K562 (cell line): ENCODE measurements around the gene AHNAK. TPM values are rescaled to one million over a fixed set of nuclear protein-coding genes. Genes with fewer than 3 reads are reported as not detected.

Source experiments
- ATAC-seq: fragments of 200-7000 bp; cut with Tn5 transposase; 3 replicates; pipeline ENCODE4 v1.9.1; 2020; ENCODE audit warnings: moderate library complexity
- BruUV-seq: library from RNA; stranded (reverse); fragments of 400-500 nt; replicated peaks from 2 replicates; lab custom pipeline; 2021; lab: Mats Ljungman, UMichigan
- CTCF ChIA-PET: fragments of 300-600 bp; formaldehyde crosslinking; extraction: SDS; loops from one replicate; lab custom pipeline; 2021; ENCODE audit warnings: low intra/inter-chr PET ratio; lab: Yijun Ruan, JAX
- POLR2A ChIA-PET: fragments of 300-600, 350-650 bp; sonication (Branson Sonifier 250); formaldehyde crosslinking; extraction: SDS; loops from one replicate; lab custom pipeline; 2021; ENCODE audit warnings: antibody characterized with exemption, inconsistent platforms; lab: Yijun Ruan, JAX
- DNase-seq, 4 experiments: peaks; one replicate each; pipeline versions ENCODE4 v3.0.0 to v3.0.0-alpha.2; 2011 to 2018; ENCODE audit warnings: low spot score in 3 of 4, mixed read lengths in 3 of 4; ENCODE audit errors: extremely low read depth in 1 of 4
- FAIRE-seq: peaks from 2 replicates; lab custom pipeline; 2011; peaks lifted over from hg19 to GRCh38; lab: Jason Lieb, UNC
- H2AFZ ChIP-seq: 2 replicates; pipeline ENCODE4 v1.6.0; 2011; ENCODE audit warnings: low read depth, low read length, control low read depth, inconsistent platforms
- H3K27ac ChIP-seq: fragments of 200-600 bp; 3 replicates; pipeline ENCODE4 v1.8.0; 2011; ENCODE audit warnings: low read depth, mild to moderate bottlenecking, control low read depth, inconsistent platforms, low read length, moderate library complexity, mixed read lengths; ENCODE audit errors: extremely low read depth
- H3K27me3 ChIP-seq, 2 experiments: fragments of 300-600 bp in 1 of 2; 2 replicates in 1 of 2; 3 replicates in 1 of 2; pipeline versions ENCODE4 v1.6.0 to v1.8.0; 2011; ENCODE audit warnings: inconsistent platforms in 2 of 2, low read length in 2 of 2, mild to moderate bottlenecking in 1 of 2, mixed read lengths in 1 of 2, moderate library complexity in 1 of 2; ENCODE audit not compliant: control insufficient read depth in 2 of 2, insufficient read depth in 2 of 2
- H3K36me3 ChIP-seq: fragments of 300-600 bp; 3 replicates; pipeline ENCODE4 v1.8.0; 2011; ENCODE audit warnings: mild to moderate bottlenecking, low read length, inconsistent platforms; ENCODE audit not compliant: control insufficient read depth, insufficient read depth
- H3K4me1 ChIP-seq, 2 experiments: fragments of 200-600 bp in 1 of 2; replicated peaks in 1 of 2; 2 replicates in 1 of 2; 3 replicates in 1 of 2; pipeline versions ENCODE4 v1.5.1 to v1.8.0; 2011; ENCODE audit warnings: inconsistent platforms in 2 of 2, low read length in 2 of 2, mild to moderate bottlenecking in 1 of 2, mixed read lengths in 1 of 2, moderate library complexity in 1 of 2; ENCODE audit not compliant: control insufficient read depth in 2 of 2, insufficient read depth in 2 of 2
- H3K4me2 ChIP-seq: 2 replicates; pipeline ENCODE4 v1.6.1; 2011; ENCODE audit warnings: low read length, control low read depth, inconsistent platforms, mixed read lengths; ENCODE audit not compliant: insufficient read depth
- H3K4me3 ChIP-seq: fragments of 200-600 bp; sonication (generic), shearing (Covaris generic); 2 replicates; pipeline ENCODE4 v1.5.1; 2016; ENCODE audit warnings: control low read depth, inconsistent platforms
- H3K79me2 ChIP-seq: fragments of 200-600 bp; 3 replicates; pipeline ENCODE4 v1.8.0; 2011; ENCODE audit warnings: low read length, inconsistent platforms; ENCODE audit not compliant: control insufficient read depth, insufficient read depth
- H3K9ac ChIP-seq, 2 experiments: 2 replicates each; pipeline versions ENCODE4 v1.6.0 to v1.6.1; 2011; ENCODE audit warnings: low read depth in 2 of 2, low read length in 2 of 2, control low read depth in 1 of 2, inconsistent platforms in 1 of 2, mild to moderate bottlenecking in 1 of 2, mixed read lengths in 1 of 2; ENCODE audit not compliant: insufficient read depth in 1 of 2
- H3K9me1 ChIP-seq: one replicate; pipeline ENCODE4 v1.6.0; 2011; ENCODE audit warnings: inconsistent platforms, mild to moderate bottlenecking, low read length, moderate library complexity; ENCODE audit not compliant: control insufficient read depth, insufficient read depth
- H3K9me3 ChIP-seq: replicated peaks from 2 replicates; pipeline ENCODE4 v1.5.1; 2011; ENCODE audit warnings: low read depth, low read length, inconsistent platforms; ENCODE audit not compliant: control insufficient read depth, insufficient read depth
- H4K20me1 ChIP-seq: replicated peaks from 2 replicates; pipeline ENCODE4 v1.6.1; 2011; ENCODE audit warnings: low read length, inconsistent platforms, mixed read lengths; ENCODE audit not compliant: control insufficient read depth, insufficient read depth
- CTBP1 ChIP-seq: fragments of 450-650 bp; IDR thresholded peaks from 2 replicates; pipeline ENCODE4 v1.6.1; 2016; ENCODE audit warnings: borderline replicate concordance
- HEY1 ChIP-seq: fragments of 250-450 bp; sonication (Bioruptor Pico); IDR thresholded peaks from 2 replicates; pipeline ENCODE4 v1.5.0; 2020; ENCODE audit warnings: mild to moderate bottlenecking, moderate library complexity, borderline replicate concordance
- MAZ ChIP-seq, 2 experiments: fragments of 450-650 bp in 1 of 2; sonication (generic) in 1 of 2; formaldehyde crosslinking; IDR thresholded peaks in 1 of 2; conservative IDR thresholded peaks in 1 of 2; 2 replicates each; pipeline versions ENCODE4 v1.4.0 to v1.5.0; 2020; ENCODE audit warnings: mild to moderate bottlenecking in 1 of 2, missing genetic modification reagents in 1 of 2
- SUPT5H ChIP-seq: fragments of 450-650 bp; IDR thresholded peaks from 2 replicates; pipeline ENCODE4 v1.6.1; 2016
- WGBS: fragments of 100-300 bp; shearing (Covaris generic); methylation state at CpG from one replicate; pipeline ENCODE4 v1.1.6; 2016; ENCODE audit warnings: low coverage, mixed read lengths; ENCODE audit not compliant: insufficient coverage; ENCODE audit errors: missing lambda C conversion rate; 5-methylcytosine and 5-hydroxymethylcytosine counted together
- in situ Hi-C: fragments of 300-500 bp; cut with MboI; formaldehyde crosslinking; loops from 4 replicates; pipeline ENCODE4 v1.15.0; 2018; ENCODE audit warnings: inconsistent platforms, mixed read lengths
- intact Hi-C: fragments of 100-400 bp; cut with micrococcal nuclease; formaldehyde crosslinking; loops from 2 replicates; pipeline ENCODE4 v1.14.2; 2022
- polyA plus RNA-seq, 8 experiments: library from polyadenylated mRNA; depleted of rRNA in 4 of 8; stranded (reverse) in 5 of 8; unstranded in 3 of 8; fragments of >200 nt; fragmentation: Nextera tagmentation in 2 of 8; fragmentation: Illumina TruSeq in 1 of 8; extraction: Ambion mirVana in 2 of 8; extraction: Trizol in 1 of 8; gene quantifications; 2 replicates each; pipeline versions ENCODE4 v1.2.1 to v1.2.3, GENCODE V29; 2011 to 2014; ENCODE audit warnings: inconsistent platforms in 1 of 8, missing spikeins in 1 of 8
- total RNA-seq, 7 experiments: library from RNA; depleted of rRNA in 6 of 7; stranded (reverse); fragments of >200 nt in 6 of 7; fragmentation: Illumina TruSeq in 2 of 7; extraction: Trizol in 2 of 7; gene quantifications; 2 replicates each; pipeline versions ENCODE4 v1.2.1 to v1.2.3, GENCODE V29; 2011 to 2021; ENCODE audit warnings: low replicate concordance in 1 of 7
- TF ChIP-seq, protein P1 (sequence below): fragments of 200-800 bp; sonication (Bioruptor generic); IDR thresholded peaks from 2 replicates; pipeline ENCODE4 v1.6.1; 2017; ENCODE audit warnings: missing genetic modification characterization, missing compliant biosample characterization
- TF ChIP-seq, protein P2 (sequence below): sonication (generic); formaldehyde crosslinking; IDR thresholded peaks from 2 replicates; pipeline ENCODE4 v1.8.0; 2023; ENCODE audit warnings: mild to moderate bottlenecking, missing genetic modification reagents
- TF ChIP-seq, protein P3 (sequence below): sonication (generic); formaldehyde crosslinking; IDR thresholded peaks from 2 replicates; pipeline ENCODE4 v1.8.1; 2023; ENCODE audit warnings: mild to moderate bottlenecking, missing genetic modification reagents

Gene AHNAK
- total and polyA plus RNA-seq, 9 of the 15 experiments (the other 6 are each of a cell fraction or from before 2014, with no cell fraction given): 1.5 to 89.7 (median 45.0) TPM

- in situ Hi-C loops (loop anchor here (5.0 to 25.0 kb wide), 4 partner anchors 160 to 617 kb away; partner anchors contain the start of gene SLC22A8), intact Hi-C loops (loop anchor here (2.0 to 10.0 kb wide), 5 partner anchors 30 to 462 kb away; partner anchors contain the start of genes BSCL2, GNG3 and POLR2G)
- DNase-seq: peak; percentile 57 to 90 (median 66)
- no TSS peak for BruUV-seq
- H3K9me1 ChIP-seq: no peaks in the 10 kb centered on the region
- POLR2A ChIA-PET: interaction anchor here (0.7 to 2.7 kb wide), 12 partner anchors 11 to 446 kb away, joined by 3 to 11 read pairs (median 4); partner anchors contain the start of genes C11orf98, CSKMT and EEF1G
- H3K4me1 ChIP-seq: peaks cover 55 to 66% of the 10 kb centered on the region in 2 experiments
- no peak overlapping the region for H3K4me3 ChIP-seq
- CTCF ChIA-PET: interaction anchor here (0.5 to 3.7 kb wide), 14 partner anchors 11 to 486 kb away, joined by 3 to 48 read pairs (median 4); partner anchors contain the start of genes AHNAK, EML3, ROM1 and SLC3A2
- H3K27me3 ChIP-seq: no peaks in the 10 kb centered on the region
- FAIRE-seq: peak; percentile 97
- H3K4me2 ChIP-seq: no peak overlapping the region
- H4K20me1 ChIP-seq: no peaks in the 10 kb centered on the region
- no peak overlapping the region for H3K27ac ChIP-seq
- H3K9me3 ChIP-seq: no peaks in the 10 kb centered on the region
- 33% methylated on average over 14 of the region's 14 CpGs for WGBS
- H2AFZ ChIP-seq: peak overlapping the region; percentile 54
- H3K9ac ChIP-seq: peak overlapping the region in 1 of 2 experiments; percentile 62; a peak in 2 of 4 replicates
- H3K36me3 ChIP-seq: no peaks in the 10 kb centered on the region
- peak; percentile 74 for ATAC-seq
- H3K79me2 ChIP-seq: no peaks in the 10 kb centered on the region
- TF ChIP-seq, protein P1, sequence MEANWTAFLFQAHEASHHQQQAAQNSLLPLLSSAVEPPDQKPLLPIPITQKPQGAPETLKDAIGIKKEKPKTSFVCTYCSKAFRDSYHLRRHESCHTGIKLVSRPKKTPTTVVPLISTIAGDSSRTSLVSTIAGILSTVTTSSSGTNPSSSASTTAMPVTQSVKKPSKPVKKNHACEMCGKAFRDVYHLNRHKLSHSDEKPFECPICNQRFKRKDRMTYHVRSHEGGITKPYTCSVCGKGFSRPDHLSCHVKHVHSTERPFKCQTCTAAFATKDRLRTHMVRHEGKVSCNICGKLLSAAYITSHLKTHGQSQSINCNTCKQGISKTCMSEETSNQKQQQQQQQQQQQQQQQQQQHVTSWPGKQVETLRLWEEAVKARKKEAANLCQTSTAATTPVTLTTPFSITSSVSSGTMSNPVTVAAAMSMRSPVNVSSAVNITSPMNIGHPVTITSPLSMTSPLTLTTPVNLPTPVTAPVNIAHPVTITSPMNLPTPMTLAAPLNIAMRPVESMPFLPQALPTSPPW (CRISPR knock-in tag): 0 out of 2 replicates have a peak, but pooled peaks have one; percentile 27
- TF ChIP-seq, protein P2, sequence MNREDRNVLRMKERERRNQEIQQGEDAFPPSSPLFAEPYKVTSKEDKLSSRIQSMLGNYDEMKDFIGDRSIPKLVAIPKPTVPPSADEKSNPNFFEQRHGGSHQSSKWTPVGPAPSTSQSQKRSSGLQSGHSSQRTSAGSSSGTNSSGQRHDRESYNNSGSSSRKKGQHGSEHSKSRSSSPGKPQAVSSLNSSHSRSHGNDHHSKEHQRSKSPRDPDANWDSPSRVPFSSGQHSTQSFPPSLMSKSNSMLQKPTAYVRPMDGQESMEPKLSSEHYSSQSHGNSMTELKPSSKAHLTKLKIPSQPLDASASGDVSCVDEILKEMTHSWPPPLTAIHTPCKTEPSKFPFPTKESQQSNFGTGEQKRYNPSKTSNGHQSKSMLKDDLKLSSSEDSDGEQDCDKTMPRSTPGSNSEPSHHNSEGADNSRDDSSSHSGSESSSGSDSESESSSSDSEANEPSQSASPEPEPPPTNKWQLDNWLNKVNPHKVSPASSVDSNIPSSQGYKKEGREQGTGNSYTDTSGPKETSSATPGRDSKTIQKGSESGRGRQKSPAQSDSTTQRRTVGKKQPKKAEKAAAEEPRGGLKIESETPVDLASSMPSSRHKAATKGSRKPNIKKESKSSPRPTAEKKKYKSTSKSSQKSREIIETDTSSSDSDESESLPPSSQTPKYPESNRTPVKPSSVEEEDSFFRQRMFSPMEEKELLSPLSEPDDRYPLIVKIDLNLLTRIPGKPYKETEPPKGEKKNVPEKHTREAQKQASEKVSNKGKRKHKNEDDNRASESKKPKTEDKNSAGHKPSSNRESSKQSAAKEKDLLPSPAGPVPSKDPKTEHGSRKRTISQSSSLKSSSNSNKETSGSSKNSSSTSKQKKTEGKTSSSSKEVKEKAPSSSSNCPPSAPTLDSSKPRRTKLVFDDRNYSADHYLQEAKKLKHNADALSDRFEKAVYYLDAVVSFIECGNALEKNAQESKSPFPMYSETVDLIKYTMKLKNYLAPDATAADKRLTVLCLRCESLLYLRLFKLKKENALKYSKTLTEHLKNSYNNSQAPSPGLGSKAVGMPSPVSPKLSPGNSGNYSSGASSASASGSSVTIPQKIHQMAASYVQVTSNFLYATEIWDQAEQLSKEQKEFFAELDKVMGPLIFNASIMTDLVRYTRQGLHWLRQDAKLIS (CRISPR knock-in tag): no peak
- TF ChIP-seq, protein P3, sequence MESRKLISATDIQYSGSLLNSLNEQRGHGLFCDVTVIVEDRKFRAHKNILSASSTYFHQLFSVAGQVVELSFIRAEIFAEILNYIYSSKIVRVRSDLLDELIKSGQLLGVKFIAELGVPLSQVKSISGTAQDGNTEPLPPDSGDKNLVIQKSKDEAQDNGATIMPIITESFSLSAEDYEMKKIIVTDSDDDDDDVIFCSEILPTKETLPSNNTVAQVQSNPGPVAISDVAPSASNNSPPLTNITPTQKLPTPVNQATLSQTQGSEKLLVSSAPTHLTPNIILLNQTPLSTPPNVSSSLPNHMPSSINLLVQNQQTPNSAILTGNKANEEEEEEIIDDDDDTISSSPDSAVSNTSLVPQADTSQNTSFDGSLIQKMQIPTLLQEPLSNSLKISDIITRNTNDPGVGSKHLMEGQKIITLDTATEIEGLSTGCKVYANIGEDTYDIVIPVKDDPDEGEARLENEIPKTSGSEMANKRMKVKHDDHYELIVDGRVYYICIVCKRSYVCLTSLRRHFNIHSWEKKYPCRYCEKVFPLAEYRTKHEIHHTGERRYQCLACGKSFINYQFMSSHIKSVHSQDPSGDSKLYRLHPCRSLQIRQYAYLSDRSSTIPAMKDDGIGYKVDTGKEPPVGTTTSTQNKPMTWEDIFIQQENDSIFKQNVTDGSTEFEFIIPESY (CRISPR knock-in tag): peak; percentile 34; the same call in 1 of the 2 replicates
- TF ChIP-seq MAZ (CRISPR knock-in tag; conservative IDR thresholded peaks at IDR 0.05 in 1 of 2, IDR thresholded peaks at IDR 0.05 in 1 of 2) (peak in 1 of 2 experiments; percentile 55; a peak in 2 of 4 replicates), SUPT5H (no peak), HEY1 (CRISPR knock-in tag) (no peak), CTBP1 (peak; percentile 57; the same call in 1 of the 2 replicates)
These were observed 151.6 kb downstream of the AHNAK start for GRCh38 chr11:62394825-62395538.
